DMS153 (cell line): ENCODE measurements around the gene HIBADH.

Experiments
- DNase-seq: peaks from one replicate; lab custom pipeline; 2025; lab: John Stamatoyannopoulos, UW

Gene HIBADH

DNA sequence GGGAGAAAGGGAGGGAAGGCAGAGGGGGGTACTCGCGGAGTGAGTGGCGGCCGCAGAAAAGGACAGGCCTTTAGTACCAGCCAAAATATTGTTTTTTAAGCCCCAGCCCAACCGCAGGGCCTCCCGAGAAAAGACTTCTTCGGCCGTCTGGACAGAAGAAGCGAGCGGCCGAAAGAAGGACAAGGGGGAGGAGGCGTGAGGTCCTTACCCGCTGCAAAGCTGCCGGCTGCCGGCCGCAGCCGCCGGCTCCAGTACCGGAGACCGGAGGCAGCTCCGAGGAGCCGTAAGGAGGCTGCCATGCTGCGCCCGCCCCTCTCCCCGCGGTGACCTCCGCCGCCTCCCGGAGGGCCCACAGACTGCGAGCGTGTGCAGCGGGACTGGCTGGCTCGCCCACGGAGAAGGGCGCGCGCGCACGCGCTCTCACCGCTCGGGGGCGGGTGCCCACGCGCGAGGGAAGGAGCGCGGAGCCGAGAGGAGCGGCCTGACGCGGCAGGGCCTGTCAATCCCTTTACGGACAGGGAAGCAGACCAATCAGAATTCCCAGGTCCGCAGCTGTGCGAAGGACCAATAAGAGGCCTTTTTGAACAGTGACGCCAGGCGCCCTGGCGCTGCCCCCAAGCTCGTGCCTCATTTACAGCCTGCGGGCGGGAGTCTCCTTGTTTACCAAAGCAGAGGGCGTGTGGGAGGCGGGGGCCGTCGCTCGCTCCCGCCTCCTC lies at the start of gene HIBADH:
HIBADH (minus strand) TSS at position 394 of the 716 bp plus-strand sequence; CDS start at position 299, 95 bp downstream.
- DNase-seq: peak; percentile 100

DNA sequence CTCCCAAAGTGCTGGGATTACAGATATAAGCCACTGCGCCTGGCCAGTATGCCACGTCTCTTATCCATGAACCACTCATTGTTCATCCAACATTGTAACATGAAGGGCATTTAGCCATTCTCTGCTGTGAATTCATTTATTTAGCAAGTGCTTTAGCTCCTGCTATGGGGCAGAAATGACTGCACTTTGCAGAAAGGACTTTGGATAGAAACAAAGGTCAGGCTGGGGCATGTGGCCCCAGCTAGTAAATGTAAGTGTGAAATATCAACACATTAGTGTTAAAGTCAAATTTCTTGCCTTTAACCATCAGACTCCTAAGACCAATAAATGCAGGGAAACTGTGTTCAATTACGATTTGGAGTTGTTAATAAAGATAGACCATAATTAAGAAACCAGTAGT lies 49.5 kb upstream of the HIBADH start:
- DNase-seq: no peak

- no peak for DNase-seq
Observed at GRCh38 chr7:27709137-27710075, 46.7 kb upstream of the HIBADH start.

- no peak for DNase-seq
Observed at GRCh38 chr7:27708485-27708884, 45.8 kb upstream of the HIBADH start.

DNA sequence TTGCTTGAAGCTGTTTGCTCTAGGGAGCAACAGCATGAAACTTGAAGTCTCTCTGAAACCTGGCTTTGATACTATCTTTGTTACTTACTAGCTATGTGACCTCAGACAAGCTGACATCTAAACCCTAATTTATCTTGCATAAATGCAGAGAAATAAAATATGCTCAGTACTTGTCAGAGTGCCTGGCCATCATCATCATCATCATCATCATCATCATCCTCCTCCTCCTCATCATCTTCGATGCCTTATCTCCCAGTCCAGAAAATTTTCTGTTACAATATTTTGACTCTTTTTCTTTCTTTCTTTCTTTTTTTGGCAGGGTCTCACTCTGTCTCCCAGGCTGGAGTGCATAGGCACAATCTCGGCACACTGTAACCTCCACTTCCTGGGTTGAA lies 42.5 kb upstream of the HIBADH start:
- DNase-seq: no peak

DNA sequence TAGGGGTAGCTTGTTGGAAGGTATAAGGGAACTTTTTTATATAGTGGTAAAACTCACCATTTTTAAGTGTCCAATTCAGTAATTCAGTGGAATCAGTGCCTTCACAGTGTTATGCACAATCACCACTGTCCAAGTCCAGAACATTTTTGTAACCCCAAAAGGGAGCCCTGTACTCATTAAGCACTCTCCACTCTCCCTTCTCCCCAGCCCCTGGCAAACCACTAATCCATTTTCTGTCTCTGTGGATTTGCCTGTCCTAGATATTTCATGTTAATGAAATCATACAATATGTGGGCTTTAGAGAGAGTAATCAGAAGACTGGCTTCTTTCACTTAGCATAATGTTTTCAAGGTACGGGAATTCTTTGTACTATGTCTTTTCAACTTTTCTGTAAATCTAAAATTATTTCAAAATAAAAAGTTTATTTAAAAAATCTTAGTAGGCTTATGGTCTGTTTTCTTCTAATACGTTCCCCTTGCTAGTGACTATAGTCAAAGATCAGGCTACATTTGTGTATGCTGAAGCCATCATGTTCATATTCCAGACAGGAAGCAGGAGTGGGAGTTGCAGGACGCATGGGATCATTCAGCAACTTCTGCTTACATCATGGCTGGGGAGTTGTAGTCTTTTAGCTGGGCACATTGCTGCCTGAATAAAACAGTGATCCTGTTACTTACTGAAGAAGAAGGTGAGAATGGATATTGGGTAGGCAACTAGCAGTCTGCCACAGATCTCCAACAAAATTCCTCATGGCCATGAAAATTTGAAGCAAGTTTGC lies 41.9 kb upstream of the HIBADH start:
- no peak for DNase-seq

- DNase-seq: no peak
Observed at GRCh38 chr7:27703181-27703580, 40.5 kb upstream of the HIBADH start.

GRCh38 chr7:27700501-27700900 lies 37.8 kb upstream of the HIBADH start:
- DNase-seq: no peak

GRCh38 chr7:27699751-27700150 lies 37.1 kb upstream of the HIBADH start:
- DNase-seq: no peak

DNA sequence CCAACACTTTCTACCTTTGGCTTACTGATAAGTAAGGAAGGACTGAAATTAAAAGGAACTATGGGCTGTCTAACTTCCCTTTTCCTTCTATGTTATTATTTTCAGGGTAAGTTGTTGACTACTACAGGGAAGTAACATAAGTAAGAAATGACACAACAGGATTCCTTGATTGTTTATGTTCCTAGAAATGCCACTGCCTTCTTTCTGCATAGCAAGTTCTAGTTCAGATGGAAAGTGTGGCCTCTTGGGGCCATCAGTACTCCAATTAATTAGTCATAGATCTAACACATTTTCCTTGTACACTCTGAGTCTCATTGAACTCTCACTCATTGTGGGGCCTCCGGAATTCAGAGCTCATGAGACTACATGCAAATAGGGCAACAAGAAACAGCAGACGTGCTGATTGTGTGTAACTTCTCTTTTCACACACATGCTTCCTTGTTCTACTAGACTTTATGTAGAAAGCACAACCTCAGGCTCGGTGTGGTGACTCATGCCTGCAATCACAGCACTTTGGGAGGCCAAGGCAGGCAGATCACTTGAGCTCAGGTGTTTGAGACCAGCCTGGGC lies 35.3 kb upstream of the HIBADH start:
- no peak for DNase-seq

- DNase-seq: no peak
Observed at GRCh38 chr7:27695096-27695495, 32.4 kb upstream of the HIBADH start.

DNA sequence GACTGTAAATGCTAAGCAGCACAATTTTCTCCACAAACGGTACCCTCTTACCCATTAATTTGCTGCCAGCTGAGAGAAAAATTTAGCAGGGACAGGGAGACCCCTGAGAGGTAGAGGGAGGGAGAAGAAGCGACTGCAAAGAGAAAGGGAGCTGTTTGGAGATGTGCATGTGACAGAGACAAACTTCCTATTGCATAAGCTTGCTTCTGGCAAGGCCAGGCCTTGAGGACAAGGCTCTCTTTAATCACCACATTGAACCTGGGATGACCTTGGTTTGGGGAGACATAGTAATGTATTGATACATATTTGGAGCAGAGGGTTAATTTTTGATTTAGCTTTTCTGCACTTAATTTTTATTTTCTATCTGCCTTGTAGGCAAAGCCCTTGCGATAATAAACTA lies 31.1 kb upstream of the HIBADH start:
- DNase-seq: no peak

- DNase-seq: no peak
Observed at GRCh38 chr7:27690649-27691048, 28.0 kb upstream of the HIBADH start.

GRCh38 chr7:27689591-27690164 lies 27.0 kb upstream of the HIBADH start:
- DNase-seq: peak; percentile 28

DNA sequence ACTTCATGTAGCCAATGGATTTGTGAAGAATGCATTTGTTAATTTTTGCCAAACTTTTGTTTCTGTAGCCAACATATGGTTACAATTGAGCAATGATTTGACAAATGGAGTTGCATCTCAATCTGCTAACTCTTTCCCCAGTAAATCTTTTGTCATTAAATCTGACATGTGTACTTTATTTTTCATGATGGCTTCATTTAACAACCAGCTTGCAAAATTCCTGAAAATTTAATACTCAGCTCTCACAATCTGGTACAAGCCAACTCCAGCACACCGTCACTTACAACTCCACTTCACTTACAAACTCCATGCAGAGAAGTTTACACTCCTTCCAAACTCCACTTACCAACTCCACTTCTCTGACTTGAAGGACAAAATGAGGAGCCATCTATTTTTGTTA lies 26.5 kb upstream of the HIBADH start:
- DNase-seq: no peak

DNA sequence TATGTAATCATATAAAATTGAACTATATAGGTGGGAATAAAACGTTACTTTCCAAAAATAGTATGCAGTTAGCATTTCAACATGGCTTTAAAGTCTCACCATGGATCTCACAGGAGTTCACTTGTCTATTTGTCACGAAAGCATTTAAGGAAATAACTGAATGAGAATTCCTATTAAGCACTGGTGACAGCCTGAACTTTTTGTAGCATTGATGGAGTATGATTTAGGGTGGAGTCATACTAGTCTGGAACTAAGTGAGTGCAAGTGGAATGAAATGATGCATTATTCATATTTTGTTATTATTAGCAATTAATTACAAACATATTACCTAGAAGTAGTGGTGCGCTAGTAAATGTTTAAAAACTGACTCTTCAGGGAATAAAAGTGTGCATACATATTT lies 26.0 kb upstream of the HIBADH start:
- no peak for DNase-seq

GRCh38 chr7:27688056-27688455 lies 25.4 kb upstream of the HIBADH start:
- DNase-seq: no peak

- DNase-seq: no peak
Observed at GRCh38 chr7:27686315-27686714, 23.6 kb upstream of the HIBADH start.

DNA sequence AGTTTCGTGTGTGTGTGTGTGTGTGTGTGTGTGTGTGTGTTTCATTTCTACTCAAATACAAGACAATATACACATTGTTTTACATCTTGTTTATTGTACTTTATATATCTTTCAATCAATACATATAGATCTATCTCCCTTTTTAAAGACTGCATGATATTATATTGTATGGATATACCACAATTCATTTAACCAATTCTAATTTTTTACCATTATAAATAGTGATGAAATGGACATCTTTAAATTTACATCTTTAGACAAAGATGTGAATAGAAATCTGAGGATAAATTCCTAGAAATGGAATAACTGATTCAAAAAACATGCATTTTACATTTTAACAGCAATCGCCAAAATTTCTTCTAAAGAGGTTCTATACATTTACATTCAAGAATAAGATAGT lies 23.2 kb upstream of the HIBADH start:
- DNase-seq: no peak

DNA sequence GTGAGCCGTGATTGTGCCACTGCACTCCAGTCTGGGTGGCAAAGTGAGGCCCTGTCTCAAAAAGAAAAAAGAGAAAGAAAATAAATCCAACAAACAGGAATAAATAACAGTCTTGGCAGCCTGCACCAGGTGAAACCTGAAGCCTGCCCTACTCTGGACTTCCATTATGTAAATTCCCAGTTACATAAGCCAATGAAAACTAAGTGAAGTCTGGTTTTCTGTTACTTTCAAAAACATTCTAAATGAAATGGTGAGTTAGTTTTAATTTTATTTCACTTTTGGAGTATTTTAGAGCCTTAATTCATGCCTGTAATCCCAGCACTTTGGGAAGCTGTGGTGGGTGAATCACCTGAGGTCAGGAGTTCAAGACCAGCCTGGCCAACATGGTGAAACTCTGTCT lies 22.5 kb upstream of the HIBADH start:
- no peak for DNase-seq

DNA sequence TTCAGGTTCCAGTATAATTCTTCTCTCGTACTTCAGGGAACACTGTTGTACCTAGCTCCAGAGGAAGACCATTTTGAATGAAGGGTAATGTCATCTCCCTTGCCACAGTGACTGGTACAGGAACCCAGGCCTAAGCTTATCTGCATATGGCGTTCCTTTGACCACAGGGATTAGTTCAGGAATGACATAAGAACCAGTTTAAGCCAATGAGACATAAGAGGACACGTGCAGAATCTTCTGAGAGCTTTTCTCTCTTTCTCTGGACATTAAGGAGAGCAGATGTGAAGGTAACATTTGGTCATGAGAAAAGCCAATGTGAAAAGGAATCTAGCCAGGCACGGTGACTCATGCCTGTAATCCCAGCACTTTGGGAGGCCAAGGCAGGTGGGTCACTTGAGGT lies 21.8 kb upstream of the HIBADH start:
- no peak for DNase-seq

DNA sequence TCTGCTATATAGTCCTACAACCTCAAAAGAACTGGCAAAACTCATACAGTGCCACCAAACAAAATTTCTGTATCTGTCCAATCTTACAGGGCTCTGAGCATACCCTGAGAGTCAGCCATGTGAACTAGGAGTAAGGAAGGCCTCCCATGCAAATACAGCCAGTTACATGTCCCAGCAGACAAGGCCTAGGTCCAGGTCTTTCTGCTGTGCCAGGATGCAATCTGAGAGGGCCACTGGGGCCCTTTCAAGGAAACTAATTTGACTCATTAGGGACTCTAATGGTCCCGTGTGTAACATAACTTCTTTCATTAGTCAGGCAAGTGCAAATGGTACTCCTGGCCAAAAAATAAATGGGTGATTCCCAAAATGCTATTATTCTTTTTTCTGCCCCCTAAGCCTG lies 17.9 kb upstream of the HIBADH start:
- DNase-seq: no peak
